IPS DF 4.7 (cell line): ENCODE data around the gene HNF4A.
"Not testable (repeated sequence)": the region's sequence is repeated elsewhere in the genome, so short reads cannot be mapped to it uniquely, and the experiment has no call there.

ENCODE experiments used
- DNase-seq: peaks from one replicate; pipeline ENCODE4 v3.0.0-alpha.2; 2013; ENCODE audit warnings: low spot score; ENCODE audit errors: extremely low read depth

The HNF4A gene

GRCh38 chr20:44468044-44468782, 112.7 kb downstream of the HNF4A start:
- DNase-seq, result no peak

- no peak for DNase-seq
These were observed 114.8 kb downstream of the HNF4A start for GRCh38 chr20:44470327-44470726.

- DNase-seq, result no peak
These were observed 116.0 kb downstream of the HNF4A start for GRCh38 chr20:44471481-44471882.

- DNase-seq, result not testable (repeated sequence)
These were observed 116.8 kb downstream of the HNF4A start for GRCh38 chr20:44472283-44472682.

- DNase-seq, result no peak
These were observed 119.8 kb downstream of the HNF4A start for GRCh38 chr20:44475372-44475693.

- DNase-seq, result peak; percentile 68
These were observed 120.4 kb downstream of the HNF4A start, which contains the start of gene TTPAL for GRCh38 chr20:44475694-44476560. Gene TTPAL (plus strand): TSS chr20:44475874. CDS start chr20:44480000, 4,126 bp downstream.

GRCh38 chr20:44477151-44477550, 121.7 kb downstream of the HNF4A start:
- DNase-seq, result no peak

GRCh38 chr20:44478206-44478605, 122.7 kb downstream of the HNF4A start:
- DNase-seq, result no peak

GRCh38 chr20:44479643-44480042, 124.1 kb downstream of the HNF4A start:
- no peak for DNase-seq

GRCh38 chr20:44480097-44480496, 124.6 kb downstream of the HNF4A start:
- no peak for DNase-seq

GRCh38 chr20:44481719-44482416, 126.4 kb downstream of the HNF4A start:
- DNase-seq, result no peak

GRCh38 chr20:44483112-44483511, 127.6 kb downstream of the HNF4A start:
- no peak for DNase-seq
